HCT116 (cell line): ENCODE results near the gene RNF182. TPM values are rescaled to one million over a fixed set of nuclear protein-coding genes. Genes with fewer than 3 reads are reported as not detected.

ENCODE experiments used
- ATAC-seq: fragments of 200-7000 bp; cut with Tn5 transposase; 2 replicates; pipeline ENCODE4 v1.9.1; 2020; ENCODE audit warnings: mild to moderate bottlenecking, moderate library complexity
- BruUV-seq: library from RNA; stranded (reverse); fragments of 400-500 nt; replicated peaks from 2 replicates; lab custom pipeline; 2021; lab: Mats Ljungman, UMichigan
- CTCF ChIA-PET: fragments of 300-600 bp; sonication (Branson Sonifier 250); formaldehyde crosslinking; loops from one replicate; lab custom pipeline; 2021; ENCODE audit warnings: antibody characterized with exemption; lab: Charles Lee
- POLR2A ChIA-PET: fragments of 300-600, 350-600 bp; sonication (Branson Sonifier 250); formaldehyde crosslinking; loops from one replicate; lab custom pipeline; 2021; ENCODE audit warnings: antibody characterized with exemption; lab: Charles Lee
- RAD21 ChIA-PET, 2 experiments: fragments of 300-600 bp; sonication (Branson Sonifier 250); formaldehyde crosslinking; loops; one replicate each; lab custom pipeline; 2023; ENCODE audit warnings: low total read pairs in 2 of 2; ENCODE audit not compliant: uncharacterized antibody in 2 of 2, unreplicated experiment in 2 of 2, low non-redundant PET in 1 of 2; lab: Charles Lee
- DNase-seq: peaks from one replicate; pipeline ENCODE4 v3.0.0-alpha.2; 2010; ENCODE audit warnings: low read depth, low spot score
- H2AFZ ChIP-seq: fragments of 200-600 bp; shearing (Covaris generic), sonication (generic); 2 replicates; pipeline ENCODE4 v1.6.1; 2017; ENCODE audit warnings: low read depth, mixed run types, mixed read lengths, antibody characterized with exemption, low read length; ENCODE audit not compliant: poor library complexity, severe bottlenecking
- H3K27ac ChIP-seq: 2 replicates; pipeline ENCODE4 v1.5.1; 2012; ENCODE audit warnings: low read depth, low read length
- H3K27me3 ChIP-seq: fragments of 200-600 bp; sonication (generic); 2 replicates; pipeline ENCODE4 v1.6.1; 2016; ENCODE audit warnings: mixed run types, low read length, mixed read lengths; ENCODE audit not compliant: insufficient read depth
- H3K36me3 ChIP-seq, 2 experiments: fragments of 200-500 bp in 1 of 2; fragments of 200-600 bp in 1 of 2; sonication (Bioruptor generic) in 1 of 2; sonication (generic) in 1 of 2; 2 replicates each; pipeline versions ENCODE4 v1.5.1 to v1.6.1; 2014 to 2016; ENCODE audit warnings: low read length in 2 of 2, inconsistent platforms in 1 of 2, mixed read lengths in 1 of 2, mixed run types in 1 of 2; ENCODE audit not compliant: insufficient read depth in 2 of 2, control insufficient read depth in 1 of 2
- H3K4me1 ChIP-seq, 2 experiments: fragments of 200-600 bp in 1 of 2; sonication (generic) in 1 of 2; 2 replicates each; pipeline versions ENCODE4 v1.5.1 to v1.6.1; 2012 to 2017; ENCODE audit warnings: low read length in 2 of 2, inconsistent platforms in 1 of 2, mild to moderate bottlenecking in 1 of 2, mixed read lengths in 1 of 2, mixed run types in 1 of 2, moderate library complexity in 1 of 2; ENCODE audit not compliant: insufficient read depth in 2 of 2, control insufficient read depth in 1 of 2
- H3K4me2 ChIP-seq: fragments of 200-600 bp; sonication (generic); 2 replicates; pipeline ENCODE4 v1.6.1; 2017; ENCODE audit warnings: mixed run types, low read length, mixed read lengths
- H3K4me3 ChIP-seq, 2 experiments: fragments of 200-600 bp in 1 of 2; sonication (generic) in 1 of 2; replicated peaks in 1 of 2; 2 replicates each; pipeline ENCODE4 v1.5.1; 2011 to 2016; ENCODE audit warnings: low read length in 2 of 2, control low read depth in 1 of 2, low read depth in 1 of 2, mild to moderate bottlenecking in 1 of 2, mixed read lengths in 1 of 2, mixed run types in 1 of 2
- H3K79me2 ChIP-seq: fragments of 200-600 bp; sonication (generic); 2 replicates; pipeline ENCODE4 v1.6.1; 2017; ENCODE audit warnings: mild to moderate bottlenecking, mixed run types, low read length, moderate library complexity, mixed read lengths; ENCODE audit not compliant: insufficient read depth
- H3K9ac ChIP-seq: fragments of 200-600 bp; sonication (generic); 2 replicates; pipeline ENCODE4 v1.6.1; 2016; ENCODE audit warnings: low read length, mixed read lengths
- H3K9me2 ChIP-seq: fragments of 200-600 bp; sonication (generic), shearing (Covaris generic); 2 replicates; pipeline ENCODE4 v1.6.1; 2017; ENCODE audit warnings: mixed run types, mild to moderate bottlenecking, moderate library complexity; ENCODE audit not compliant: insufficient read depth
- H3K9me3 ChIP-seq, 2 experiments: fragments of 200-500 bp in 1 of 2; fragments of 200-600 bp in 1 of 2; sonication (Bioruptor generic) in 1 of 2; sonication (generic) in 1 of 2; 2 replicates each; pipeline ENCODE4 v1.6.1; 2014 to 2017; ENCODE audit warnings: low read length in 2 of 2, mixed read lengths in 2 of 2, inconsistent platforms in 1 of 2, low read depth in 1 of 2, mild to moderate bottlenecking in 1 of 2, mixed run types in 1 of 2, moderate library complexity in 1 of 2; ENCODE audit not compliant: control insufficient read depth in 1 of 2, insufficient read depth in 1 of 2
- H4K20me1 ChIP-seq: fragments of 200-600 bp; sonication (generic), shearing (Covaris generic); 2 replicates; pipeline ENCODE4 v1.6.1; 2017; ENCODE audit warnings: mixed run types, mild to moderate bottlenecking, moderate library complexity; ENCODE audit not compliant: insufficient read depth
- JUND ChIP-seq: IDR thresholded peaks from 2 replicates; pipeline ENCODE4 v1.6.1; 2012
- MAX ChIP-seq: IDR thresholded peaks from 2 replicates; pipeline ENCODE4 v1.6.1; 2012
- POLR2A ChIP-seq: IDR thresholded peaks from 2 replicates; pipeline ENCODE4 v1.7.0; 2011; ENCODE audit warnings: borderline replicate concordance; ENCODE audit not compliant: insufficient read depth, insufficient read length; ENCODE audit errors: extremely low read depth
- REST ChIP-seq: IDR thresholded peaks from 2 replicates; pipeline ENCODE4 v1.6.1; 2012; ENCODE audit warnings: low read depth
- SRF ChIP-seq: IDR thresholded peaks from 2 replicates; pipeline ENCODE4 v1.6.1; 2012; ENCODE audit warnings: low read depth
- ZBTB33 ChIP-seq: IDR thresholded peaks from 2 replicates; pipeline ENCODE4 v1.6.1; 2011; ENCODE audit warnings: mild to moderate bottlenecking, low read length, moderate library complexity; ENCODE audit not compliant: insufficient replicate concordance; ENCODE audit errors: extremely low read depth
- intact Hi-C: fragments of 100-400 bp; cut with micrococcal nuclease; formaldehyde crosslinking; loops from 2 replicates; pipeline ENCODE4 v1.10.0; 2022
- total RNA-seq: library from RNA; stranded (reverse); gene quantifications from one replicate; pipeline ENCODE4 v1.2.1, GENCODE V29; 2021; ENCODE audit not compliant: unreplicated experiment

The RNF182 gene
- total RNA-seq, 1 experiment from 2014 or later, result 6.5 TPM

GRCh38 chr6:13952101-13952500 lies 27.3 kb downstream of the RNF182 start:
- no peak overlapping the region for H2AFZ ChIP-seq

More at GRCh38 chr6:13952101-13952500, 27.3 kb downstream of the RNF182 start:
- H3K79me2 ChIP-seq, result no peaks in the 10 kb centered on the region
- peaks cover 0 to 18% of the 10 kb centered on the region in 2 experiments; a peak in 1 of 4 replicates for H3K4me1 ChIP-seq
- no peak overlapping the region for H3K4me3 ChIP-seq
- no peaks in the 10 kb centered on the region for H3K9me2 ChIP-seq
- ChIA-PET POLR2A (no interaction called here), RAD21 (no interaction called here), CTCF (no interaction called here)
- TF ChIP-seq POLR2A (no peak), ZBTB33 (no peak), MAX (no peak), REST (no peak), SRF (no peak), JUND (no peak)
- no peak overlapping the region for H3K4me2 ChIP-seq
- no peak overlapping the region for H3K27ac ChIP-seq
- ATAC-seq, result no peak
- H3K36me3 ChIP-seq, result no peaks in the 10 kb centered on the region
- H3K9ac ChIP-seq, result no peak overlapping the region
- H3K9me3 ChIP-seq, result no peaks in the 10 kb centered on the region
- no peak for DNase-seq
- H3K27me3 ChIP-seq, result no peaks in the 10 kb centered on the region
- H4K20me1 ChIP-seq, result no peaks in the 10 kb centered on the region
- intact Hi-C loops, result no loop called here
- BruUV-seq, result no TSS peak
